GM18873 (cell line): ENCODE data around the gene CCDC141.

ENCODE experiments used
- ATAC-seq: cut with Tn5 transposase; IDR thresholded peaks from one replicate; pipeline ENCODE4 v1.9.1; 2021; ENCODE audit warnings: mild to moderate bottlenecking, moderate library complexity, moderate number of reproducible peaks; ENCODE audit not compliant: unreplicated experiment, low FRiP score

CCDC141 gene

DNA sequence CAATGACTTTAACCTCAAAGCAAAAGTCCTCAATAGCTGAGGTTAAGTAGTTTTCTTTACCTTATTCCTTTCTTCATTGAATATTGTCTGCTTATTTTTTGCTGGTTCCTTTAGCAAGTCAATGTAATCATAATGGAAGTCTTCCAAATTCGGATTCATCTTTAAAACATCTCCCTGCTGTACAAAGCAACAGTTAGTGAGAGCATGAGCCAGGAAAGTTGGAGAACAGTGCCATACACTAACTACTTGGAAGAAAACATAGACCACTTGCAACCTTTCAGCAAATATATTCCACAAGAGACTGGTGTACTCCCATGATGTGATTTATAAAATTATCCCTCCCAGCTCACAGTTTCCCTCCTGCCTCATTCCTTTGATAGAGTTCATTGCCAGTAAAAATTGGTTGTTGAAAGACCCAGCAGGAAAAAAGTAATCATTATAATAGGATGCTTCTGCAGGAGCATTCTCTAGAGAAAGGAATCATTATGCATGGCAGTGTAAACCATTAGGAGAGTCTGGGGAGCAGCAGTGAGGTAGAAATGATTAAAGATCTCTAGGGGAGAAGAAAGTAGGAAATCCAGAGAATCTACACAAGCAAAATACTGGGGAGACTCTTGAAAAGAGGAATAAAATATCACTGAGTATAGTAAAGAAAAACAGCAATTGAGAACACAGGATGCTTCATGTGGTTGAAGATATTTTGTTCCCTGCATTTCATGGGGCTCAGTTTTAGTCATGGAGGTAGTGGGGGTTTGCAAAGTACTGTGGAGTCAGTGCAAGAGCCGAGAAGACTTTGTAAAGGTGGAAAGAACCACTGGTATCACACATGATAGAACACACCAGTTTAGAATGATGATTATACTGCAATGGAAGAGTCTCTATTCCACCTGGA, 204.1 kb downstream of the CCDC141 start:
- ATAC-seq, result no peak

DNA sequence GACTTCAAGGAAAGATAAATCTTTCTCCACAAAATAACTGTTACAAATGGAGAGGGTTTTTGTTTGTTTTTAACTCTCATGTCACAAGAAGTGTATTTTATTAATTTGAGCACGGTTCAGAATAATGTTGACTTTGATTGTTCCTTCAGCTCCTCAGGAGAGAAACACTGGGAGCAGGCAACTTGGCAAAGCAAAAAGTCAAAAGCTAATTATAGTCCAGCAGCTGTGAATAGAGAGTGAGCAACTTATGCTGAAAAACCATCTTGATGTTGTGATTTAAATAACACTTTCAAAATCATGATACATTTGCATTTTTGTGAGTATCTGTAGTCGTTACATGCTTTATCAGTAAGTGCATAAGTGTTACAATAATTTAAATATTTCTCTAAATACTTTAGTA, 205.2 kb downstream of the CCDC141 start:
- ATAC-seq, result no peak

DNA sequence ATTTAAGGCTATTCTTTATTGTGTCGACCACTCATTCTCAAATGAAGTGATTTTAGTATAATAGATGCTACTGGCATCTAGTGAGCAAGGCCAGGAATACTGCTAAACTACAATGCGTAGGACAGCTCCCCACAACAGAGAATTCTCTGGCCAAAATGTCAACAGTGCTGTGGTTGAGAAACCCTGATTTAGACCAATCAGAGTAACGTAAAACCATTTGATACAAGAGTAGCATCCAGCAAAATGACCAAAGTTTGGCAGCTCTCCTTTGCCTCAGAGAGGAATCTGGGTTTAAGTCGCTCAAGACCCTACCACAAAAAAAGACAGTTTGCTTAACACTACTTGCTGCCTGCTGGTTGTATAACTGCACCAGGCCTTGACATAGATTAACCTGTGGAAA, 205.7 kb downstream of the CCDC141 start:
- ATAC-seq, result no peak

DNA sequence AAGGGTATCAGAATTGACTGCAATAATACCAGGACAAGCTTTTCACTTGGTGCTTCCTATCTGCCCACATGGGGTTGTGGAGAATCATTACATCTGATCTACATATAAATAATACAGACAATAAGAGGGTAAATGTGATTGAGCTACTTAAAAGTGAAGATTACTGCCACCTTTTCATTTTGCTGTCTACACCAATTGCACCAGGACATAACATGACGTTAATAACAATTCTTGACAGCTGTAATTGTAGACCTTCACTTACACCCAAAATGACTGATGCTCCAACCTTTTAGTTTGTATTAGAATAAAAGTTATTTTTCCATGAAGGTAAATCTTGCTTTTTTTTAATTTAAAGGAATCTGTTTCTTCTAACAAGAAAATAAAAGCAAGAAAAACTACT, 206.2 kb downstream of the CCDC141 start:
- ATAC-seq, result no peak

DNA sequence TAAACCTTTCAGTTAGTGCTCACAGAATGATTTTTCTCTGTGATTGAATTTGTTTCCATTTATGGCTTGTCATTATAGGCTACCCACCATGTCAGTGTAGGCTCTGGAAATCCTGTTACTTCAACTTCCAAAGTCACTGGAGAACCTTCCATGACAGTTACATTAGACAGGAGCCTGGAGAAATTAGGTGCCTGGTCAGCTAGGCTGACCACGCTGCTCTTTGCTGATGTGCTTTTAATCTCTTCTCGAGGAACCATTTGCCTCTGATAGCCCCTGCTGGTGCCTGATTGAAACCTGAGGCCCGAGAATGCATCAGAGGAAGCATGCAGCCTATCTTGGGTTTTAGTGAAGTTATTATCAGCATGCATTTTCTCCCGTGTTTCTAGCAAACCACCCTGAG, 213.1 kb downstream of the CCDC141 start:
- ATAC-seq, result no peak

DNA sequence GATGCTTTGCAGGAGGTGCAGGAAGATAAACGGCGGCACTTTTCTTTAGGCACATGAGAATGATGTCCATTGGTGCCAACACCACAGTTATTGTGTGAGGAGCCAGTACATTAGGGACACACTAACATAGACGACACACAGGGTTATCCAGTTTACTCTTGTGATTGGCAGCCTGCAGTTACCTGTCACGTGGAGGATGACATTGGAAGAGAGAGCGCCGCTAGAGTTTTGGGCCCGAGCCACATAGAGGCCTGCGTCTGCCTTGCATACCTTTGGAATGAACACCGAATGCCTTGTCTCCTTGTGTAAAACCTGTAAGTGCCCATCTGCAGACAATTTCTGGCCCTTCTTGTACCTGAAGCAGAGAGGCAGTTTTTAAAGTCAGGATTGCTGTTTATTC, 215.9 kb downstream of the CCDC141 start:
- no peak for ATAC-seq

DNA sequence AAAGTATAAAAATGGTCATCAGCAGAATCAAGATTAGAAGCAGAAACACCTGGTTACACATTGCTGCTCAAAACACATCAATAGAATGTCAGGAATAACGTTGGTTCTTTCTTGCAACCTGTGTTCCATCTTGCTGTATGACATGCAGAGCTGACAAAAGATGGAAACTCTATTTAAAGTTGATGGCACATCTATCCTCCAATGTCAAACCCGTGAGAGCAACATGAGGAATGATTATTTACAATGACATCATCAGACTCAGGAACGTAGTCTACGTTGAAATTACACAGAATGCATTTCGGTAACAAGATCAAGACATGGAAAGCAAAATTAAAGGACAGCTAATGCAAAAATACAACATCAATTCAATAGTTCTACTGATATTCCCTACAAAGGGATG, 216.6 kb downstream of the CCDC141 start:
- ATAC-seq, result no peak

DNA sequence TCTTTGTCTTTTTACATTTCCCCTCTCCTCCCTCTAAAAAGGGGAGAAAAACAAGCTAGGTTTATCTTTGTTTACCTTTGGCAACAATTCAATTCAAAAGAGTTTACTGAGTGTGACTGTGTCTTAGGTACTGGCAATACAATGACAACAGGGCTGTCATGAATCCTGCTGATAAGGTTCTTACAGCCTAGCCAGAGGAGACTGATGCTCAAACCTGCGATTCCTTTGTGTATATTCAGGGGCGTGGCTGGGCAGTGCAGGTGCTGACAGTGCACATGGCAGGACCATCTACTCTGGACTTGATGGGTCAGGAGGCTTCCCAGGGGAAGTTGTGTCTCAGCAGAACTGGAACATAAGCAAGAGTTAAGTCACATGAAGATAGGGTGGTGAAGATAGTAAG, 219.5 kb downstream of the CCDC141 start:
- no peak for ATAC-seq

DNA sequence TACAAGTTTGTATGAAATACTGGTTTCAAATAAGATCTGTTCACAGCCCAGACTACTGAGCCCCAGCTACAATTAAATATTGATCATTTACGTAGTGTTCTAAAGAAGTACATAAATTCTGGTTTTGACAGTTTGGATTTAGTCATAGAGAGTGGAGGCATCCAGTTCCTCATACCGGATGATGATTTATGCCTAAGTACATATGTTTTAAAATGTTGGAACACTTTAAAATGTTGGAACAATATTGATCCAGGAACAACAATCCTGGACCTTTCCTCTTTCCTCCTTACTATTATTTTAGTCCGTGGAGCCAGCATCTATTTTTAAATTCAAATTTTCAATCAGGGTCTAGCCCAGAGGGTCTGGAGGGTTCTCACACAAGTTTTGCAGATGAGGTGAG, 220.0 kb downstream of the CCDC141 start:
- no peak for ATAC-seq

DNA sequence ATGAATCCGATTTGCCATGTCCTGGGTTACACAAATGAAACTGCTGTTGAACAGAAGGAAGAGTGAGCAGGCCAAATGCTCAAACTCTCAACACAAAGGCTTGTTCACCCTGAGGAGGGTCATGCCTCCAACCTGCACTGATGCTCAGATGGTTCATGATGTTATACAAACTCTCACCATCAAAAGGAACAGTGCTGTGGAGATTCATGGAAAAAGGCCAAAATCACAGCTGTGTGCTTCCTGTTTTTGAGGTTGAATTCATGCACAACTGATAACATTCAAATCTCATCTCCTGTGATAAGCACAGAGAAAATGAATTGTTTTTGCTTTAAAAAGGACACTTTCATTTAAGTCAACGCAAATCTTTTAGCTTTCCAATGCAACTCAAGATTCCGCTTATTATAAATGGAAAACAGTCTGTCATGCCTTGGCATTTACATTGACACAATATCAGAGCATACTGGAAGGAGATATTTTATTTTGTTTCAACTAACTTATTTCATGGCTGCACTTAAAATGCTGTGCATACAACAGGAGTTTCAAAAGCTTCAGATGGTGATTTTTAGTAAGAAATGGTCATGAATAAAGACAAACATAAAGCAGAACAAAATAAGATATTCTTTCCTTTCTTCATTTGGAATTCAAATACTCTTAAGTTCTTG, 220.5 kb downstream of the CCDC141 start:
- ATAC-seq, result no peak

DNA sequence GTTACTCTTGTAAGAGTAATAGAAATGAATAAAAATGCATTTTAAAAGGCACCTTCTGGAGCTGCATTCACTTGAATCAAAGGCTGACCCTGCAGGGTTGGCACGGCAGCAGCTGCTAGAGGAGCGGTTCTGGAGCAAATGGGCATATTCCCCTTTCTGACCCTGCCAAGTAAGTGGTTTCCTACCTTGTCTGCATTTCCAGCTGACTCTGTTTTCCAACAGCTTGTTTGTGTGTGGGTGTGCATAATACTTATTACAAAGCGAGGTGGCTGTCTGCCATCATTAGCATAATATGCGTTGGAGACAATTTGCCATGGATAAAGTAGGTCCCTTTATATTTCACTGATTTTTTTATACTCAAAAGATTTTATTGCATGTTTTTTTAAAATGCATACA, 221.5 kb downstream of the CCDC141 start:
- ATAC-seq, result no peak

DNA sequence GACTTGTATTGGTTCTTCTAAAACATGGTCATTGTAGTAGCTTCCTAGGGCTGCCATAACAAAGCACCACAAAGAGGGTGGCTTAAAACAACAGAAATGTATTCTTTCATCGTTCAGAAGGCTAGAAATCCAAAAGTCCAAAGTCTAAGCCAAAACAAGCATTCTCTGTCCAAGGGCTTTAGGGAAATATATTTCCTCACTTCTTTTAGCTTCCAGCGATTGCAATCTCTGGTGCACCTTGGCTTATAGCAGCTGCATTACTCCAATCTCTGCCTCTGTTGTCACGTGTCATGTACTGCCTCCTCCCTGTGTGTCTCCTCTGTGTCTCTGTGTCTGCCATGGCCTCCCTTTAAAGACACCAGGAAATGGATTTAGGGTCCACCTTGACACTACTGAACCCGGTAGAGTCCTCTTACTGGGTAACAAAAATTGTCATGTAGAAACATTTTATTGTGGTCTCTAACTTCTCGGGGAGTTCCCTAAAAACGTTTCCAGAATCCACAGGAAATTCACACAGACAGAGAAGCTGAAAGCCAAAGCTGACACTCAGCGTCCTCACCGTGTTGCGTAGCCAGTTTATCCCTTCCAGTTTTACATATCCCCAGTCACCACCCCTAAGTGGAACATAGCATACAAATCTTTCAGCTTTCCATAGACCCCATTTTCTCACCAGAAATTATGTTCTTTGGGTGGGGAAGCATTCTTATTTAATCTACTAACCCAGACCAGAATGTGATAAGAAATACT, 222.0 kb downstream of the CCDC141 start:
- ATAC-seq, result no peak

DNA sequence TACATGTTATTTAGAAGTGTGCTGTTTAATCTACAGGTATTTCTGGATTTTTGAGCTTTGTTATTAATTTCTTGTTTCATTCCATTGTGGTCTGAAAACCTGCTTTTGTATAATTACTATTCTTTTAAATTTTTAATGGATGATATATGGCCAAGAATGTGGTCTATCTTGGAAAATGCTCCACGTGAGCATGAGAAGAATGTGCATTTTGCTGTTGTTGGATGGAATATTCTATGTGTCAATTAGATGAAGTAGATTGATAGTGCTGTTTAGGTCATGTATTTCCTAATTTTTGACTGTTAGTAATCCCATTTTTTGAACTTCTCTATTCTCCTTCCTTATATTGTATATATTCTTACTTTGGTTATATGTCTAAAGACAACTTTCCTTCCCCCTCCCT, 222.8 kb downstream of the CCDC141 start:
- no peak for ATAC-seq

DNA sequence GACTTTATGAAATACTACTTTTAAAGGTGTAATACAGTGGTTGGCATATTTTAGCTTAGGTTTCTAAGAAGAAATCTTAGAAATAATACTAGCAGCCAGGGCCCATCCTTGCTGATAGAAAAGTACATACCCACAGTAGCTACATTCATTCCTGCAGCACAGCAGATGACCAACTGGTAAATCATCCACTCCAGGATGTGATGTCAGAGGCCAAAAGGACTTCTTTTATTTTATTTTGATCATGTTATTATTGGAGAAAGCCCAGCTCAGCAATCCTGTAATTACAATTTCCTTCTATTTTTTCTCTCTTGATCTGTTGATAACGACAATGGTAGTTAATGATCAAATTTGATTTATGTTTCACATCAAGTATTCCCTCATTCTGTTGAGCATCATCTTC, 224.8 kb downstream of the CCDC141 start:
- no peak for ATAC-seq

DNA sequence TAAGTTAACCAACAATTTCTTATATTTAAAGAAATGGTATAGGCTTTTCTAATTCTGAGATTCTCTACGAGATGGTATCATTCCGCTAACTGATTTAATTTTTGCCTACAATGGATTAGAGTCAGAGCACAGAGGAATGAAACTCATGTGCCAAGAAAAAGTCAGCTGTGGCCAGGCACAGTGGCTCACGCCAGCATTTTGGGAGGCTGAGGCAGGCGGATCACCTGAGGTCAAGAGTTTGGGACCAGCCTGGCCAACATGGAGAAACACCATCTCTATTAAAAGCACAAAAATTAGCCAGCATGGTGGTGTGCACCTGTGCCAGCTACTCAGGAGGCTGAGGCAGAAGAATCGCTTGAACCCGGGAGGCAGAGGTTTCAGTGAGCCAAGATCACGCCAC, 225.8 kb downstream of the CCDC141 start:
- no peak for ATAC-seq

DNA sequence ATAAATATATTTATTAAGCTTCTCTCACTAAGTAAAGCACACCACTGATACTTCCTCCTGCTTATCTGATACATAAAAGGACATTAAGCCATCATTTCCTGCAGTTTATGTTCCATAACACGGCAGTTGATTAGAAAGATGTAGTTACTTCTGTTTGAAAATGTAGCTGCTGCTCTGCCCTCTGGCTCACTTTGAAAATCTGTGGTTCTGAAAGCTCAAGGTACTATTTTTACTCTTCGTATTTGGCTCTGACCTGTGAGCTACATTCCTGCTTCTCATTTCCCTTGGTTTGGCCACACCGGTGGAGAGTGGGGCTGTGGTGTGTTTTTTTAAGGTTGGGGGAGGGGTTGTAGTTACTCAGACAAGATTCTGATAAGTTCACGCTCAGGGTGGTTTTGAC, 229.9 kb downstream of the CCDC141 start:
- ATAC-seq, result peak; percentile 97

DNA sequence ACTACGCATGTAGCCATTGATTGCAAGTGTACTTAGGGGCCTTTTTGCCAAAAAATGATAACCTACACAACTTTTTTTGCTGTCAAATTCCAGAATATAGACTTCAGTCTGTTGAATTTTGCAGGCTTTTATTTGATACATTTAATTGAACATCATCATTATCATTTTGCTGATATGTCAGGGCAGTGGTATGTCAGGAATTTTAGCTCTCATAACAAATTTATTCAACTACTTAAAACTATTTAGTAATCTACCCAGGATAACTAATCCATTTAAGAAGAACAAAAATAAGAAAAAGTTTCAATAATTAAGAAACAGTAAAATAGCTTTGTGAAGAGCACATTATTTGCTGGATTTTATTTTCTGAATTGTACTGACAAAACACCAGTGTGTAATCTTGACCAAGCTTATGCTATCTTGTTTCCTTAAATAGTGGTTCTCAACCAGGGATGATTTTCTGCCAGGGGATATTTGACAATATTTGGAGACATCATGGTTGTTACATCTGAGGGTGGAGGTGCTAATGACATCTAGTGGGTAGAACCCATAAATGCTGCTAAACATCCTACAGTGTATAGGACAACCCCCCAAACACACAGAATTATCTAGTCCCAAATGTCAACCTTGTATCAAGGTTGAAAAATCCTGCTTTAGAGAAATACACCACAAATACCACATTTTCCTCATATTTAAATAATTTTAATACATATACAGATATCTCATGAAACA, 230.6 kb downstream of the CCDC141 start:
- ATAC-seq, result no peak

DNA sequence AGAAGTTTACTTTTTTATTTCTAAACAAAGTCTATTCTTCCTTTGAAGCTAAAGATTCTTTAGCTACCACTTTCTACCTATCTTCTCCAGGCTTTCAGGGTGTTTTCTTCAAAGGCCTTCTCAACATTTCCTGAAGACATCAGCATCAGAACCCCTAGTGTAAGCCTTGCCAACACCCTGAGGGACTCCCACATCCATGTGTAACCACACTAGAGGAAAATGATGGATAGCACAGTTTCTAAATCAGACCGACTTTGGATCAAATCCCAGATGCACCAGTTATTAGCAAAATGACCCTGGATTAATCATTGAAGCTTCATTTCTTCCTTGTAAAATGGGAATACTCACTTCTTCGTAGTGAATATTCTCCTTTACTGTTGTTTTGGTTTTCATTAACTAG, 238.0 kb downstream of the CCDC141 start:
- ATAC-seq, result no peak

DNA sequence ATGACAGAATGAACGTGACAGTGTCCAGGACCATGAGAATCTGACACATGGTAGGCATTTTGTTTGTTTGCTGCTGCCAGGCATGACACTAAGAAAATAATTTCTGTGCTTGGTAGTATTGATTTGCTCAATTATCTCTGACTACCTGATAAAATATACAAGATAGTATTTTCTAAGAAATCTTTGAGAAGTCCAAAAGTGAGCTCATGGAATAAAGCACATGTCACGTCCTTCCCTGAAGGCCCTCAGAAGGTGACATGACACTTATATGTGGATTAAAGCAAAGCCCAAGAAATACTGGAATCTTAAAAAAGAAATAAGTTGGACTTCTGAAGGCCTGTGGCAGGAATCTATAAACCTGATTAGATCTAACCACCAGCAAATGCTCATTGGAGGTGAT, 238.9 kb downstream of the CCDC141 start:
- ATAC-seq, result no peak

DNA sequence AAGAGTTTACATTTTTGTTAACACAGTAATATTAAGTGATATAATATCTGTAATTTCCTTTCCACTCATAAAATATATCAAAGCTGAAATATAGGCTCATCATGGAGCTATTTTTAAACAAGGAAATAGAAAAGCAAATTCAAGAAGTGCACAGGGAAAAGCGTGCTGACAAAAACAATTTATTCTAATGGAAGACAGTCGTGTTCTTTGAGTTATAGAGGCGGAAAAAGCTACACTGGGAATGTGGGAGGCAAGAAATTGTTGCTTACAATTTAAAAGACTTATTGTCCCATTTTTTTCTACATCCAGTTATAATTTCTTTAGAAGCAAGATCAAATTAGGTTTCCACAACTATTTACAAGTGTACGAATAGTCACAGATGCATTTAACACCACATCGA, 239.5 kb downstream of the CCDC141 start:
- ATAC-seq, result no peak
